Body of pancreas (tissue), 4 donors: ENCODE data around the gene SMAP1.

ENCODE experiments used
- CTCF ChIP-seq, 7 experiments: fragments of 450-650 bp in 4 of 7; fragments of 200-600 bp in 3 of 7; sonication (generic) in 3 of 7; IDR thresholded peaks; one replicate each; pipeline ENCODE4 v1.5.1; 2016 to 2019; ENCODE audit warnings: antibody characterized with exemption in 7 of 7
- POLR2A ChIP-seq, 3 donors: fragments of 450-650 bp; IDR thresholded peaks; one replicate each; pipeline ENCODE4 v1.6.1; 2016; ENCODE audit warnings: antibody characterized with exemption in 3 of 3, mild to moderate bottlenecking in 2 of 3

- TF ChIP-seq CTCF (IDR thresholded peaks at IDR 0.05) (peak in 1 of 7 experiments; percentile 9), POLR2A (IDR thresholded peaks at IDR 0.05) (no peak)
Observed at GRCh38 chr6:70901324-70901723, 233.6 kb downstream of the SMAP1 start.
